ENCODE measurements around the gene YKT6.

- TF ChIP-seq ZNF513 (tag by site-specific recombination; IDR thresholded peaks at IDR 0.05), result no peak
- no peak for TF ChIP-seq ZNF658 (tag by site-specific recombination; IDR thresholded peaks at IDR 0.05)
- no peak for TF ChIP-seq ZNF274 (IDR thresholded peaks at IDR 0.05; ENCODE audit: low read length)
- no peak for TF ChIP-seq ZNF274 (tag by site-specific recombination; IDR thresholded peaks at IDR 0.05; ENCODE audit: borderline replicate concordance)
- TF ChIP-seq ZBTB49 (tag by site-specific recombination; IDR thresholded peaks at IDR 0.05; ENCODE audit: low read depth), result no peak
- TF ChIP-seq PBX3 (CRISPR knock-in tag; IDR thresholded peaks at IDR 0.05), result no peak
- TF ChIP-seq OVOL3 (tag by site-specific recombination; IDR thresholded peaks at IDR 0.05), result no peak
- no peak for TF ChIP-seq REST (tag by site-specific recombination; IDR thresholded peaks at IDR 0.05)
Measured at GRCh38 chr7:44152971-44153947, 47.5 kb upstream of the YKT6 start.

Measured in HEK293 (cell line).